Amygdala (tissue), 56 donors: Measurements from ENCODE around the gene TBXAS1.
"Not testable (repeated sequence)": the region's sequence is repeated elsewhere in the genome, so short reads cannot be mapped to it uniquely, and the experiment has no call there.

Experiments used
- DNase-seq, 56 donors: peaks; one replicate each; lab custom pipeline; 2025; lab: John Stamatoyannopoulos, UW

The TBXAS1 gene

DNA sequence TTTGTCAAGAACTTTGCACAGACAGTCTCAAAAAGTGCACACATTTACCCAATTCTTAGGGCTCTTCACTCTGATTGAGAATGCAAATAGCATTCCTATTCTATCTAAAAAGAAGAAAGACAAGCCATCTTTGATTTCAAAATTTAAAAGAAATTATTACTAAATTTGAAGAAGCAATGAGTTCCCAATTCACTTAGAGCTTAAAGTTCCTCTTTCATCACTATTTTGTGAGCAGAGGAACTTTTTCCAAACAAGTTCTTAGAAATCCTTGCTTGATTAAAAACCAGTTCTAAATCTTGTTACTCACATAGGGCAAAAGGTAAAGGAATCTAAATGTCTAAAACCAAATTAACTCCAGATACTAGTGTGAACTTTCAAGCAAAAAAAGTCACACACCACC, 56.4 kb downstream of the TBXAS1 start:
- DNase-seq, result no peak

DNA sequence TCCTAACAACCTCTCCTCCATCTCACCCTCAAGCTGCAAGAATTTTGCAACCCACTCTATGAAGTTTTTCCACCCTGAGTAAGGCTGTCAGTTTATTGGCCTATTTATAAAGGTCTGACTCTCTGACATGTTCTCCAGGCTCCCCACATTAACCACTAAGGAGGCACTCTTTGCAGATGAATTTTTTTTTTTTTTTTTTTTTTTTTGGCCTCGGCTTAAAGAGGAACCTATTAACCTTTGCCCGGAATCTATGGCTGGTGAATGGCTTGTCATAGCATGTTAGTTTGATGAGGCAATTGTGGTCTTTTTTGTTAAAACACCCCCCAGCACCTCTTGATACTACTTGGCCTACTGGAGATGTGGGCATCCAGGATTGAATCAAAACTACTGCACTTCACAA, 57.1 kb downstream of the TBXAS1 start:
- no peak for DNase-seq

GRCh38 chr7:139886899-139887298, 57.8 kb downstream of the TBXAS1 start:
- DNase-seq, result no peak

DNA sequence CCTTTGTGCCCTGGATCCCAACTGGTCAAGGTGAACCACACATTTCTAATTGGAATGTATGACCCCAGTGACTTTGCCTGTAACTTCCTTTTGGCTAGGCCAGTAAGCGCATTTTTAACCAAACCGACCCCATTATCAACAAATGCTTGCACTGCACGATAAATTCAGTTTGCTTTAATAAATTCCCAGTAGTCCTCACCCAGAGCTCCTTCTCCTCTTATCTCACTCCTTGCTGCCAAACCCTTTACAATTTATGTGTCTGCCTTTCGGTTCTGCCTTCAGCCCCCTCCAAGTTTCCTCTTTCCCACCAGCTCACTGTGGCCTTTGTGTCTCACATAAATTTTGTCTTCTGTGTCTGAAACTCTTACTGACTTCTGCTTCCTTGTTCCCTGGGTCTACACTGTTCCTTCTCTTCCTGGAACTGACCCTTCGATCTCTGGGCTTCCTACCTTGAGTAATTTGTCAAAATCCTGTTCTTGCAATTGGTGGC, 59.0 kb downstream of the TBXAS1 start:
- DNase-seq, result peak in 2 of 56 donors; percentile 3 to 25

DNA sequence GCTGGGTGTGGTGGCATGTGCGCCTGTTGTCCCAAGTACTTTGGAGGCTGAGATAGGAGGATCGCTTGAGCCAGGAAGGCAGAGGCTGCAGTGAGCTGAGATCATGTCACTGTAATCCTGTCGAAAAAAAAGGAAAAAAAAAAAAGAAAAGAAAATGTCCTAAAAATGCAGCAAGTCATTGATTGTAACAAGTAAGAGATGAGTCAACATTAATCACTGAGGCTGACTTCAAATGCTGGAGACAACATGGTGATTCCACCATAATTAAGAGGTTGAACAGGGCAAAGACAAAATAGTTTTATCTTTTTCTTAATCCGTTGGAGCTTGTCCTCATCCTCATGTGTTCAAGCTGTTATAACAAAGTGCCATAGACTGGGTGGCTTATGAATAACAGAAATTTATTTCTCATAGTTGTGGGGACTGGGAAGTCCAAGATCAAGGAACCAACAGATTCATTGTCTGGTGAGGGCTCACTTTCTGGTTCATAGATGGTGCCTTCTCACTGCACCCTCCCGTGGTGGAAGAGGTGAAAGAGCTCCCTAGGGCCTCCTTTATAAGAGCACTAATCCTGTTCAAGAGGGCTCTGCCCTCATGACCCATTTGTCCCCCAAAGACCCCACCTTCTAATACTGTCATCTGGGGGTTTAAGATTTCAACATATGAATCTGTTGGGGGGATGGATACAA, 60.3 kb downstream of the TBXAS1 start:
- DNase-seq, result no peak

GRCh38 chr7:139893461-139893860, 64.4 kb downstream of the TBXAS1 start:
- no peak for DNase-seq

- no peak for DNase-seq
Observed at GRCh38 chr7:139893999-139894398, 64.9 kb downstream of the TBXAS1 start.

DNA sequence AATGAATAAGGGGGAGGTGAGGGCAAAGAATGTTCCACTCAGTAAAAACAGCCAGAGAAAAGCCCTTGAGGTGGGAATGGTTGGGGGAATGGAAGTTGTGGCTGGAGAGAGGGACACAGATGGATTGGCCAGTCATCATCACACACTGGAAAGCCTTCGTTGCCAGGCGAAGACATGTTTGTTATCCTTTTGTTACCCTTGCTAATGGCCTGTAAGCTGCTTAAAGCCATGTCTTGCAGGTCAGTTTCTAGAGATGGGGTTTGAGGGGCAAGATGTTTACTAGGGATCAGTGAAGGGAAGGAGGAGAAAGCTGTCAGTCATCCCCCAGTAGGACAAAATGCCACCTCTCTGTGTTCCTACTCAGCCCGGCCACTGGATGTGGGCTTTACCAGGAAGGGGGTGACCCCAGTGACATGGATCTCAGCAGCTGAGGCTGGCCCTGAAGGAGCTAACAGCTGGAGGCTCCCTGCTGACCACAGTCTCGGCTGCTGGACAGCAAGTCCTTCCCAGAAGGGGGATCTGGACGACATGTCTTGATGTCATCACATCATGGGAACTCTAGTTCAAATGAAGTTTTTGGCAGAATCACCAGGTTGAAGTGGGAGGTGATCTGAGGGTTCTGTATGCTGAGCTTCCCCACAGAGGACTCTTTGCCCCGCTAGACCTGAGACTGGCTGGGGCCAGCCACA, 66.2 kb downstream of the TBXAS1 start:
- DNase-seq, result no peak

DNA sequence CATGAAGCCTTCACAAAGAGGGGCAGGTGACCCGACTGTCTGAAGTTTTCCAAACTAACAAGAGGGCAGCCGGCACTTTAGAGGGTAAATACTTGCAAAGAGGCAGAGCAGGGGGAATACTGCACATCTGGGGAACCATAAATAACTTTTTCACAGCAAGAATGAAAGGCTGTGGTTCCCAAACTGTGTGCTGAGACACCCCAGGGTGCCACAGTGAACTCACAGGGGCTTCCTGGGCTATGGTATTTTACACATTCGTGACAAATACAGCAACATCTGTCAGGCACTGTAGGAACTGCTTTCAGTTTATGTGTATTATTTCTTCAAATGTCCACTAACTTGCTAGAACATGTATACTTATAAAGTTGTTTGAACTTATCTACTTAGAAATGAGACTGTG, 67.2 kb downstream of the TBXAS1 start:
- DNase-seq, result no peak

GRCh38 chr7:139896831-139897230, 67.8 kb downstream of the TBXAS1 start:
- no peak for DNase-seq

GRCh38 chr7:139897422-139898090, 68.5 kb downstream of the TBXAS1 start:
- DNase-seq, result no peak

- no peak for DNase-seq
Observed at GRCh38 chr7:139898483-139898882, 69.4 kb downstream of the TBXAS1 start.

DNA sequence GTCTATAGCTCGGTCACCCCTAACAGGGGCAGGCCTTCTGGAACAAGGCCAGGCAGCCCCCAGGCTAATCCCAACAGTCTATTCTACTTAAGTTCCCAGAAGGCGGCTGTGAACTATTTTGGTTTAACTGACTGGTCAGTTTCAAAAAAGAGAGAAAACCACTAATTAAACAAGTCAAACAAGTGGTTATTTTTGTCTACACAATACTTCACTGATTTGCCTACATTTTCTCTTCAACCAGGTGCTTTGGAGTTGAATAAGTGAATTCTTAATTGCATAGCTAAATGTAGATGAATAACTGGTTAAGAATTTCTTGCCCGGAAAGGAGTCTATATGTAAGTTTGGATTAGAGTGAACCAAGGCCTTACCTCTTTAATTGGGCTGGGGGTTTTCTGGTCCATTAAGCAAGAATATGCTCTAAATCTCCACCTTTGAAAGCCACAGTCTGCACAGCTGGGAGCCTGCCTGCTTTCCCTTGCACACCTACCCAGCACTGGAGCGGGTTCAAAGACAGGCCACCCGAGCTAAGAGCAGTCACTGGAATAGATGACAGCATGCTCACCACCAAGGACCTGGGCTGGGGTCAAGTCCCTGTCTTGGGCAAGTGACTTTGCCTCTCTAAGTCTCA, 70.4 kb downstream of the TBXAS1 start:
- DNase-seq, result no peak

DNA sequence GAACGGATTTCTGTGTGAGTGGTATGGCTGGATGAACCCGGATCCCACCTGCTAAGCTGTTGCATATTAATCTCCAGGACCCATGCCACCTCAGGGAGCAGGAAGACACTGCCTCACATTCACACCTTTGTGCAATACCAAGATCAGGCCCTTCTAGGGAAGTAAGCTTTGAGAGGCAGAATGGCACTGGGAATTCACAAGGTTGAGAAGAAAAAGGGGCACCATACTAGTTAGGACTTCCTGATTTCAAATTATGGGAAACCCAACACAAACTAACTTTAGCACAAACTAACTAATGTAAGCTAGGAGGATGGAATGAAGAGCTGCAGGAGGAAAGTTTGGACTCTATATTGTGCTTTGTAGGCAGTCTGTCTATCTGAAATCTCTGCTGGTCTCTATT, 71.3 kb downstream of the TBXAS1 start:
- DNase-seq, result no peak

- no peak for DNase-seq
Observed at GRCh38 chr7:139901056-139901795, 72.2 kb downstream of the TBXAS1 start.

DNA sequence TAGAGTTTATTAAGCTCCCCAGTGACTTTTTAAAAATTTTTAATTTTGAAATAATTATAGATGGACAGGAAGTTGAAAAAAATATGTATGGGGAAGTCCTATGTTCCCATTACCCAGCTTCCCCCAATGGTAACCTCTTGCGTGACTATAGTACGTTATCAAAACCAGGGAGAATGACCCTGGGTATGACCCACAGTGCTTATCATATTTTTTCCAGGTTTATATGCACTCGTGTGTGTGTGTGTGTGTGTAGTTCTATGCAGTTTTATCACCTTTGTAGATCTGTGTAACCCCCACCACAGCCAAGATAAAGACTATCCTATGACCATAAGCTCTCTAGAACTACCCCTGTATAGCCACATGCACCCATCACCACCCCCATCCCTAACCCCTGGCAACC, 72.8 kb downstream of the TBXAS1 start:
- no peak for DNase-seq

DNA sequence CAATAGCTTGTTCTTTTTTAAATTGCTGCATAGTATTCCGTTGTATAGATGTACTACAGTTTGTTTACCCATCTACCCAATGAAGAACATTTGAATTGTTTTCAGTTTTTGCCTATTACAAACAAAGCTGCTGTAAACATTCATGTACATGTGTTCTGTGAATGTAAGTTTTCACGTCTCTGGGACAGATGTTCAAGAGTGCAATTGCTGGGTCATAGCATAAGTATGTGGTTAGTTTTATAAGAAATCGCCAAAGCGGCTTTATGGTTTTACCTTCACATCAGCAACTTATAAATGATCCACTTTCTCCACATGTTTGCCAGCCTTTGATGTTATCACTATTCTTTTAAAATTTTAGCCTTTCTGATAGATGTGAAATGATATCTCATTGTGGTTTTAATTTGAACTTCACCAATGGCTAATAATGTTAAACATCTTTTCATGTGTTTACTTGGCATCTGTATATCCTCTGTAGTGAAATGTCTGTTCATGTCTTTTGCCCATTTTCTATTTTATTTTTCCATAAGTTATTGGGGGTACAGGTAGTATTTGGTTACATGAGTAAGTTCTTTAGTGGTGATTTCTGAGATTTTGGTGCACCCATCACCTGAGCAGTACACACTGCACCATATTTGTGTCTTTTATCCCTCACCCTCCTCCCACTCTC, 73.5 kb downstream of the TBXAS1 start:
- no peak for DNase-seq

- not testable (repeated sequence) for DNase-seq
Observed at GRCh38 chr7:139903103-139903477, 74.0 kb downstream of the TBXAS1 start.

DNA sequence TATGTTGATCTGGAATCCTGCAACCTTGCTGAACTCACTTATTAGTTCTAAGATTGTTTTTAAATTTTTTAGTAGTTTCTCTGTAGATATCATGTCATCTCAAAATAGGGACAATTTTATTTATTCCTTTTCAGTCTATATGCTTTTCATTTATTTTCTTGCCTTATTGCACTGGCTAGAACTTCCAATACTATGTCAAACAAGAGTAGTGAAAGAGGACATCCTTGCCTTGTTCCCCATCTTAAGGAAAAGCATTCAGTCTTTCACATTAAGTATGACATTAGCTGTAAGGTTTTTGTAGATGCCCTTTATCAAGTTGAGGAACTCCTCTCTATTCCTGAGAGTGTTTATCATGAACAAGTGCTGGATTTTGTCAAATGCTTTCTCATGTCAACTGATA, 77.8 kb downstream of the TBXAS1 start:
- DNase-seq, result no peak

DNA sequence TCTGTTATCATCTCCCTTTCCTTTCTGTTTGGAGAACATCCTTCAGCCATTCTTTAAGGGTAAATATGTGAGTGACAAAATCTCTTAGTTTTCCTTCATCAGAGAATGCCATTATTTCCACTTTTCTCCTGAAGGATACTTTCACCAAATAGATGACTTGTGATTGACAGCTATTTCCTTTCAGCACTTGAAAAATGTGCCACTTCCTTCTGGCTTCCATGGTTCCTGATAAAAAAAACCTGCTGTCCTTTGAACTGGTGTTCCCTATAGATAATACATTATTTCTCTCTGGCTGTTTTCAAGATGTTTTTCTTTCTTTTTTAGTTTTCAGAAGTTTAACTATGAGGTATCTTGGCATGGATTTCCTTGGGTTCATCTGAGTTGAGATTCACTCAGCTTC, 79.7 kb downstream of the TBXAS1 start:
- no peak for DNase-seq
